Activated CD8-positive, alpha-beta memory T cell treated with anti-CD3 and anti-CD28 coated beads, Interleukin-2, amount 10 ng/mL, durations not matched to agents 7 days and 5 days (primary cell): Measurements from ENCODE around the gene TENM4. TPM values are rescaled to one million over a fixed set of nuclear protein-coding genes. Genes with fewer than 3 reads are reported as not detected.
A peak's percentile ranks its signal among the peaks of the same experiment; 100 is the strongest.

Experiments
- ATAC-seq: fragments of 150-1000 bp; cut with Tn5 transposase; one replicate; pipeline ENCODE4 v1.10.0; 2021; ENCODE audit warnings: moderate library complexity
- CTCF ChIA-PET: fragments of 350-600 bp; sonication (Branson Sonifier 250); formaldehyde crosslinking; loops from one replicate; lab custom pipeline; 2021; ENCODE audit warnings: antibody characterized with exemption; lab: Charles Lee
- DNase-seq: peaks from one replicate; pipeline ENCODE4 v3.0.0-alpha.2; 2020
- H3K27ac Mint-ChIP-seq: one replicate; pipeline ENCODE4 v1.8.0; 2021; ENCODE audit warnings: mild to moderate bottlenecking, mixed read lengths
- H3K27me3 Mint-ChIP-seq: one replicate; pipeline ENCODE4 v1.8.0; 2021; ENCODE audit warnings: mixed read lengths
- H3K36me3 Mint-ChIP-seq: one replicate; pipeline ENCODE4 v1.8.0; 2021; ENCODE audit warnings: mild to moderate bottlenecking, mixed read lengths
- H3K4me1 Mint-ChIP-seq: one replicate; pipeline ENCODE4 v1.8.0; 2021; ENCODE audit warnings: mixed read lengths
- H3K4me3 Mint-ChIP-seq: one replicate; pipeline ENCODE4 v1.8.0; 2021; ENCODE audit warnings: mild to moderate bottlenecking, moderate library complexity, mixed read lengths
- H3K9me3 Mint-ChIP-seq: one replicate; pipeline ENCODE4 v1.8.0; 2022; ENCODE audit warnings: low read depth, mixed read lengths
- total RNA-seq, 2 experiments: library from RNA; stranded (reverse); gene quantifications; one replicate each; pipeline ENCODE4 v1.2.3, GENCODE V29; 2021

The TENM4 gene
- total RNA-seq, 2 experiments from 2014 or later, result not detected

DNA sequence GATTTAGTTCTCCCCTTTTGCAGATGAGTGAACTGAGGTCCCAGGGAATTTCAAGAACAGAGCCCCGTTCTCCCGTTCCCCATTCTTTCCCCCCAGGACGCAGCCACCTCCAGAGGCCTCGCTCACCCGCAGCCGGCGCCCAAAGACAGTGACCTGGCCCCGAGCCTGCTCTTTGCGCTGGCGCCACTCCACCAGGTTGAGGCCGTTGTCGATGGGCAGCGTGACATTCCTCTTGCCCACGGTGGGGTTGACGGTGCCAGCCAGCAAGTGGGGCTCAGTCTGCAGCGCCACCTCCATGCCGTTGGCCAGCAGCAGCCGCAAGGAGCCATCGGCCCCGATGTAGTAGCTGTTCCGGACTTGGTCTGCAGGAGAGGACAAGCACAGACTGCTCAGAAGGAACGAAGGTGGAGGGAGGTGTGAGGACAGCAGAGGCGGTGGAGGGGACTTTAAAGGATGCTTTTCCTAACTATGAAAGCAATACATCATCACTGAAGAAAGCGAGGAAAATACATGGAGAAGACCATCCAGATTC is 764.7 kb downstream of the TENM4 start:
- CTCF ChIA-PET, result interaction anchor here (1.4 kb wide), 1 partner anchor 31 kb away, joined by 3 read pairs; no protein-coding TSS in a partner anchor
- ATAC-seq (no peak), DNase-seq (no peak)
- Mint-ChIP-seq H3K27ac (no peak overlapping the region), H3K27me3 (no peaks in the 10 kb centered on the region), H3K9me3 (no peaks in the 10 kb centered on the region), H3K4me3 (no peak overlapping the region), H3K36me3 (no peaks in the 10 kb centered on the region), H3K4me1 (no peaks in the 10 kb centered on the region)

DNA sequence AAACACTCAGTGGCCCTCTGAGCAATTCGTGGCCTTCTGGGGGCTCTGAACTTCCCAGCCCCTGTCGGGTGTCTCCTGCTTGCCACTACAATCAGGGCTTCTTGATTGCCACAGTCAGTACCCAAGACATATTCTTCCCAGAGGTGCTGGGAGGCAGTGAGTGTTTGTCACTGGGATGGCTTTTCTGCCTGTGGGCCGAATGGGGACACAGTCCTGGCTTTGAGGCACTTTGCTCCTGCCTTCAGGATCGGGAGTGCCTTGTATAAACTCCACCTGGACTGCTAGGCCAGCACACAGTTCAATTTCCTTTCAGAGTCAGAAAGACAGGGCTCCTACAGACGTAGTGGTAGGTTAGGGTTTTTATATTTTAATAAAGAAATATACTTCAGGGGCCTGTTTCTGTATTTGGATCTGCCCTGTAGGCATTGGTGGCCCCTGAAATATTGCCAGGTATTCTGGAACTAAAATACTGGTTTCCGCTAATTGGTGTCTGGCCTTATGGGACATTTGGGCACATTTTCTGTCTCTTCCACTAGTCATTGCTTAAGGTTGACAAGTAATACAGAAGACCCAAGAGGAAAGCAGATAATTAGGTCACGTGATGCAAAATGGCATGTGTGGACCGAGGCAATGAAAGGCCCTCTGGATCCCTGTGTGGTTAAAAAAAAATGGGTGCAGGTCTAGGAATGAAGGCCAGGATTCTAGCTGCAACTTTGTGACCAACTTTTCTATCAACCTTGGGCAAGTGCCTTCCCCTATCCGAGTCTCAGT is 767.8 kb downstream of the TENM4 start:
- H3K4me1 Mint-ChIP-seq, result no peaks in the 10 kb centered on the region
- CTCF ChIA-PET, result no interaction called here
- no peaks in the 10 kb centered on the region for H3K27me3 Mint-ChIP-seq
- H3K36me3 Mint-ChIP-seq, result no peaks in the 10 kb centered on the region
- no peak overlapping the region for H3K27ac Mint-ChIP-seq
- DNase-seq (no peak), ATAC-seq (no peak)
- H3K9me3 Mint-ChIP-seq, result no peaks in the 10 kb centered on the region
- no peak overlapping the region for H3K4me3 Mint-ChIP-seq

DNA sequence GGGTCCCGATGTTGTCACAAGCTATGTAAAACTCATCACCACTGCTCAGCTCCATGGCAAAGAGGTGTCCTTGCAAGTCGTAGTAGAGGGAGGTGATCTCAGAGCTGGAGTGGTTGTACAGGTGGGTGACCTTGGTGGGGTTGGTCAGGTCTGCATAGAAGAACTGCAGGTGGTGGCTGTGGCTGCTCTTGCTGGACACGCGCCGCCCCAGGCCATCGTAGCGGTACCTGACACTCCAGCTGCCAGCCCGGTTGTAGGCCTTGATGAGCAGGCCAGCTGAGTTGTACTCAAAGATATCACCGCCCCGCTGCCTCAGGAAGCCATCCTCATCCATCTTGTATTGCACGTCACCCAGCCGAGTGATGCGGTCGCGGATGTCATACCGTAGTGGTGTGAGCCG is 771.6 kb downstream of the TENM4 start:
- H3K4me1 Mint-ChIP-seq, result no peaks in the 10 kb centered on the region
- CTCF ChIA-PET, result no interaction called here
- peaks cover 2% of the 10 kb centered on the region for H3K27me3 Mint-ChIP-seq
- no peak overlapping the region for H3K4me3 Mint-ChIP-seq
- H3K36me3 Mint-ChIP-seq, result no peaks in the 10 kb centered on the region
- ATAC-seq (no peak), DNase-seq (no peak)
- H3K9me3 Mint-ChIP-seq, result no peaks in the 10 kb centered on the region
- H3K27ac Mint-ChIP-seq, result no peak overlapping the region

DNA sequence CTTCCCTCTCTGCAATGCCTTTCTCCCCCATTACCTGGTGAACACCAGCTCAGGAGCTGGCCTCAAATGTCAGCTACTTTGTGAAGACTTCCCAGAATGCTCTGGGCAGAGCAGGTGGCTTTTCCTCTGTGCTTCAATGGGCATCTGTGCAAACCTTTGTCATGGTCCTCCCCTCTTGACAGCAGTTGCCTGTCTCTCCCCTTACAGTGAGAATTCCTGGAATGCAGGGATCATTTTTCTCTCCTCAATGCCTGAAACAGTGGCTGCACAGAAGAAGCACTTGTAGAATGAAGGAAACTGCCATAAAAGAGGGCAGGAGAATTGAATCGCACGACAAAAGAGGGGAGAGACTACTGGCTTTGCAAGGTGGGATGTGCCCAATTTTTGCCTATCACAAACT is 773.4 kb downstream of the TENM4 start:
- Mint-ChIP-seq H3K9me3 (no peaks in the 10 kb centered on the region), H3K4me1 (no peaks in the 10 kb centered on the region), H3K27ac (no peak overlapping the region), H3K4me3 (no peak overlapping the region), H3K36me3 (no peaks in the 10 kb centered on the region), H3K27me3 (peaks cover 5% of the 10 kb centered on the region)
- ATAC-seq (no peak), DNase-seq (no peak)
- CTCF ChIA-PET, result no interaction called here

DNA sequence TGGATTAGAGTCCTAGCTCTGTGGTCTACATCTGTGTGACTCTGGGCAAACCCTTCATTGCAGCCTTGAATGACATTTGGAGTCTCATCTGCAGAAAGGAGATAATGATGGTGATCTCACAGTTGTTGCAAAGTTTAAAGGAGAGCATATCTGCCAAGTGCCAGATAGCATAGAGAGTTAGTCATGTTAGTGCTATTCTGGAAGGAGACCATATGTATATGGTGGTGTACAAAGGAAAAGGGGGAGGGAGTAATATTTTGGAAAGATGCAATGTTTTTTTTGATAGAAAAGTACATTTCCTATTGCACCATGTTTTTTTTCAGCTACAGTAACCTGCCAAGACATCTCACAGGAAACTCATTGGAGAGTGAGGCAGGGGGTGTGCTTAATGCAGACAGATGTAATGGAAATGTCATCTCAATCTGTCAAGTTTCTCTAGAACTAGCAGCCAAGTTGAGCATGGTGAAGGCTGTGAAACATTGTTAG is 774.1 kb downstream of the TENM4 start:
- Mint-ChIP-seq H3K4me3 (no peak overlapping the region), H3K36me3 (no peaks in the 10 kb centered on the region), H3K27ac (no peak overlapping the region), H3K4me1 (no peaks in the 10 kb centered on the region), H3K27me3 (peaks cover 5% of the 10 kb centered on the region), H3K9me3 (no peaks in the 10 kb centered on the region)
- ATAC-seq (no peak), DNase-seq (no peak)
- CTCF ChIA-PET, result no interaction called here

DNA sequence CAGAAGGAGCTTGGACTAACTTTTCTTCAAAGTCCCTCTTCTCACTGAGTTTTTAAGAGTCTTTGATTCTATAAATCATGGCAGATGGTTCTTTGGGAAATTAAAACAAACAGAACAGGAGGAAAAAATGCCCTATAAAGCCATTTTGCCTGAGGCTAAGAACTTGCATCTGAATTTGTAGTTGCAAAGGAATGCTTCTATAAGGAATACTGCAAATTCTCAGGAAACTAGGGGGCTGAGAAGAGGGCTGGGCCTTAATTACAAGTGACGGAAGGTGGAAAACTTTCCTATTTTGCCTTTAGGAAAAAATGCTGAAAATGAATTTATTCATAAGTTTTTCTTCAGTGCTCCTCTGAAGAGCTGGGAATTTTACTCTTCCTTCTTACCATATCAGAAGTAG is 776.2 kb downstream of the TENM4 start:
- CTCF ChIA-PET, result interaction anchor here (1.1 kb wide), 1 partner anchor 20 kb away, joined by 3 read pairs; no protein-coding TSS in a partner anchor
- no peak overlapping the region for H3K4me3 Mint-ChIP-seq
- no peaks in the 10 kb centered on the region for H3K4me1 Mint-ChIP-seq
- H3K27me3 Mint-ChIP-seq, result peaks cover 5% of the 10 kb centered on the region
- no peak overlapping the region for H3K27ac Mint-ChIP-seq
- ATAC-seq (no peak), DNase-seq (no peak)
- no peaks in the 10 kb centered on the region for H3K9me3 Mint-ChIP-seq
- no peaks in the 10 kb centered on the region for H3K36me3 Mint-ChIP-seq

DNA sequence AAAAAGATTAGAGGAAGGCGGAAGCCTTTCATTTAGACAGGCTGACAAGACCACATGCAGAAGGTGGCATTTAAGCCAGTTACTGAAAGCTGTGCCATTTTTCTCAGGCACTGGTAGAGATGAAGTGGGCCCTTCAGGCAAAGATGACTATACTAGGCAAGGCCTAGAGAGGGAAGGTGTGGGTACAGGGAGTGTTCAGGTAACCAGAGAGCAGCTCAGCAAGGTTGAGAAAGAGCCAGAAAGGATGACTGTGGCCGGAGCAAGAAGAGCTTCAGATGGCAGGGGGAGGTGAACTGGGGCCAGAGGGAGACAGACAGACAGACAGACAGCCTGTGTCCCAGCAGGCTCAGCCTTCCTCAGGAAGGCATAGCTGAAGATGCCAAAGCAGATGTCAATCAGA is 778.0 kb downstream of the TENM4 start:
- CTCF ChIA-PET, result interaction anchor here (1.3 kb wide), 1 partner anchor 17 kb away, joined by 3 read pairs; no protein-coding TSS in a partner anchor
- Mint-ChIP-seq H3K27me3 (peaks cover 5% of the 10 kb centered on the region), H3K27ac (no peak overlapping the region), H3K4me3 (no peak overlapping the region), H3K36me3 (no peaks in the 10 kb centered on the region), H3K4me1 (no peaks in the 10 kb centered on the region), H3K9me3 (no peaks in the 10 kb centered on the region)
- ATAC-seq (no peak), DNase-seq (no peak)

DNA sequence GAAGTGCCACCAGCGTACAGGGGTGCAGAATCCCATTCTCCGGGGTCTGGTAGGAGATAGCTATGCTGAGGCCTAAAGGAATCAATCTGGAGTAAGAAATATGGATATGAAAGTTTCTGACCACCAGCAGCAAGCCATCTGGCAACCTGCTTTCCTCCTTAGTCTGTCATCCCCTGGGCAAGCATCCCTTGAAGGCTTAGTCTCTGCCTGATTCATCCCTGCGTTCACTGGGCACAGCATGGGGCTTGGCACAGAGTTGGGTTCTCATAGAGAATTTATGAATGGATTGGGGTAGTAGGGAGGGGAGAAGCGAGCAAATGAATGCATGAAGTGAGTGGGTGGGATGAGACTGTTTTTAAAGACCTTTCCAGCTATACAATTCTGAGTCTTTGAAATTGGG is 780.4 kb downstream of the TENM4 start:
- no peaks in the 10 kb centered on the region for H3K9me3 Mint-ChIP-seq
- no peaks in the 10 kb centered on the region for H3K4me1 Mint-ChIP-seq
- no peak for ATAC-seq
- no peak overlapping the region for H3K27ac Mint-ChIP-seq
- H3K4me3 Mint-ChIP-seq, result no peak overlapping the region
- H3K36me3 Mint-ChIP-seq, result no peaks in the 10 kb centered on the region
- peak; percentile 1 for DNase-seq
- CTCF ChIA-PET, result interaction anchor here (1.6 kb wide), 1 partner anchor 15 kb away, joined by 9 read pairs; no protein-coding TSS in a partner anchor
- H3K27me3 Mint-ChIP-seq, result peaks cover 3% of the 10 kb centered on the region

DNA sequence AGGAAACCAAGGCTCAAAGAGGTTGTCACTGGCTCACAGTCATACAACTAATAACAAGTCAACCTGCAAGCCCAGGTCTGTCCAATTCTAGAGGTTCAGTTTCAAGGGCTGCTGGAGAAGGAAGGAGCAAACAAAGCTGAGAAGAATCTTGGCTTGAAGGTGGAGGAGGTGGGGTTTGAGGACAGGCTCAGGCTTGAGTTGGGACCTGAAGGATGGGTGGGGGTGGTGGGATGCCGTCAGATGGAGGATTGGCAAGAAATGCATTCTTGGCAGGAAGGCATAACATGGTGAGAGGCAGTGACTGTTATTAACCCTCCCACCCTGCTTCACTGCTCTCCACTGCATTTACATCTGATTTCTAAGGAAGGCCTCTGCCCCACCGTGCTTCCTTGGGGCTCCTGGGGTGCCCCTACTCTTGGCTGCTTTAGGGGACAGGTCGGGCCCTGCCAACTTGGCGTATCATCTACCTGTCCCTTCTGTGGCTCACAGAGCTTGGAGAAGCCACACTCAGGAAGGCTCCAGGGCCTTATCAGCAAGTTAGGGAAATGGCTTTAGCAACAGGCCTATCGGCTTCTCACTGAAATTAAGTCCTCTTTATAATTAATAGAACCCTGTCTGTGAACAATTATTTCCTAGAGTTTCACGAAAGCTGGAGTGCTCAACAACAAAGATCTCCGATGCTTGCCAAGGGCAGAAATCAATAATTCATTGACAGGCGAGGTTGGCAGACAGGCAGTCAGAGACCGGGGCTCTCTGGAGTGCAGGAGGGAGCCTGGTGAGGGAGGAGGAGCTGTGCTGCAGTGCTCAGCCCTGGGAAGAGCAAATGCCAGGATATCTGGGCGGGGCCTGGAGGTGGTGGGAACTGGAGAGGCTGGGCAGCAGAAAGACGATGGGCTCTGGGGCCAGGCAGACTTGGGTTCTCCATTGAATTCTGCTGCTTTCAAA is 781.2 kb downstream of the TENM4 start:
- no peak overlapping the region for H3K27ac Mint-ChIP-seq
- CTCF ChIA-PET, result interaction anchor here (1.2 kb wide), 1 partner anchor 14 kb away, joined by 5 read pairs; no protein-coding TSS in a partner anchor
- no peaks in the 10 kb centered on the region for H3K4me1 Mint-ChIP-seq
- H3K36me3 Mint-ChIP-seq, result no peaks in the 10 kb centered on the region
- ATAC-seq (no peak), DNase-seq (peak; percentile 15)
- H3K4me3 Mint-ChIP-seq, result no peak overlapping the region
- no peaks in the 10 kb centered on the region for H3K9me3 Mint-ChIP-seq
- peaks cover 3% of the 10 kb centered on the region for H3K27me3 Mint-ChIP-seq

DNA sequence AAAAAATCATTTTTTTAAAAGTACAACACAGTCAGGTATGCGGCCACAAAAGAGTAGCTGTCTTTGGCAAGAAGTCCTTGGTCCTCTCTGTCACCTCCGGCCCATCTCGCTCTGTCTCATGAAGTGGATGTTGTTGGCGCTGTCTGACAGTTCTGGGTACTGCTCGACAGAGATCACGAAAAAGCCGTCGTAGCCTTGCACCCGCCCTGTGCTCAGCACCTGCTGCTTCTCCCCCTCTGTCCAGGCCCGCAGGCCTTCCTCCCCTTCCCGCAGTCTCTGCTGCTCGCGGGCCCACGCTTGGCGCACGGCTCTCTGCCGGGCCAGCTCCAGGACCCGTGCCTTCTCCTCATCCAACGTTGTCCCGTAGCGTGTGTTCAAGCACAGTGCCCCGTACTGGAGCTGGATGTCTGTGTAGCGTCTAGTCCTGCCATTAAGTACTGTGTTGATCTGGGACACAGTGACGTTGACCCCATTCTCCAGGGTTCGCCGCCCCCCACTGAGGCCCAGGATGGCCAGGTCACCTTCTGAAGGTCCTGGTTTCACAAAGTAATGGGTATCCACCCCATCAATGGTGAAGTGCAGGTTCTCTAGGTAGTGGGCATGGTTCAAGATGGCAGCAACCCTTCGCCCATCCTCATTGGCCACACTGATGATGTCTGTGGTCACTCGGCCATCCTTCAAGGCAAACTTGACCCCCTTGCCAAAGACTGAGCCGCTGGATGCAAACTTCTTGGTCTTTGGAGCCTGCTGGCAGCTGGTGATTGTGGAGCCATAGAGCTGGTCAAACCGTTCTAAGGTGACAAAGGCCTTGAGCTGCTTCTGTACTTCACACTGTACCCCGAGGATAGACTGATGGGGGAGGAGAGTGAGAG is 782.6 kb downstream of the TENM4 start:
- H3K4me3 Mint-ChIP-seq, result no peak overlapping the region
- no peaks in the 10 kb centered on the region for H3K36me3 Mint-ChIP-seq
- no peak overlapping the region for H3K27ac Mint-ChIP-seq
- H3K27me3 Mint-ChIP-seq, result no peaks in the 10 kb centered on the region
- H3K4me1 Mint-ChIP-seq, result no peaks in the 10 kb centered on the region
- H3K9me3 Mint-ChIP-seq, result no peaks in the 10 kb centered on the region
- ATAC-seq, result no peak
- CTCF ChIA-PET, result interaction anchor here (1.2 kb wide), 1 partner anchor 13 kb away, joined by 5 read pairs; no protein-coding TSS in a partner anchor
- DNase-seq, result peak; percentile 37

DNA sequence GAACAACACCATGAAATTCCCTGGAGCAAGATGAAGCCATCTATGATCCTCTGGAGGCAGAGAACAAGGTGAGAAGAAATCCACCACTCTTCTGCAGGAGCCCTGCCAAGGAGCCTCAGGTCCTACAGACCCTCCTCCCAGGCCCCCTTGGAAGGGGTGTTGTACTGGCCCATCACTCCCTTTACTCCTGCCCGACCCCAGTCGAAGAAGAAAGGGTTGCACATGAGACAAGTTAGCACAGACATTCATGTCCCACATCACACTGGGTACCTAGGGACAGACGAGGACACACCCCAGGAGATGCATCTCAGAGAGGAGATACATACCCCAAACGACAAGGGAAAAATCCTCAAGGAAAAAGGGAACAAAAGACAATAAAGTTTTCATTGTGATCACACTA is 783.4 kb downstream of the TENM4 start:
- H3K9me3 Mint-ChIP-seq, result no peaks in the 10 kb centered on the region
- CTCF ChIA-PET, result no interaction called here
- no peaks in the 10 kb centered on the region for H3K4me1 Mint-ChIP-seq
- H3K4me3 Mint-ChIP-seq, result no peak overlapping the region
- DNase-seq (peak; percentile 29), ATAC-seq (no peak)
- no peaks in the 10 kb centered on the region for H3K27me3 Mint-ChIP-seq
- H3K36me3 Mint-ChIP-seq, result no peaks in the 10 kb centered on the region
- H3K27ac Mint-ChIP-seq, result no peak overlapping the region

DNA sequence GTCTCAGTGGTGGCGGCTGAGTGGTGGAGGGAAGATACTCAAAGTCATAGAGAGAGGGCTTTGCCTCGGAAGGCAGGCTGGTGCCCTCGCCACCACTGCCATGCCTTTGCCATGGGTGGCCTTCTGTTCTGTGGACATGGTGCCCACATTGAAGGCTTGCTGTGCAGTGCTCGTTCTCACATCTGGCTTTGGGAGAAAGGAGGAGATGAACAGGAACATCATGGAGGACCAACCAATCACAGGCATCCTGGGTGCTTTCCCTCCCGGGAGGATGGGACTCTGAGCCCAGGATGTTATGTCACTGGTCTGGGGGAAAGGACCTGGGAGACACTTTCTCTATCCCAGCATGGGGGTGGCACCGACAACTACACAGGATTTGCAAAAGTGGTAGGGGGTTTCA is 783.8 kb downstream of the TENM4 start:
- Mint-ChIP-seq H3K27me3 (no peaks in the 10 kb centered on the region), H3K36me3 (no peaks in the 10 kb centered on the region), H3K4me3 (no peak overlapping the region), H3K27ac (no peak overlapping the region), H3K4me1 (no peaks in the 10 kb centered on the region), H3K9me3 (no peaks in the 10 kb centered on the region)
- CTCF ChIA-PET, result no interaction called here
- no peak for ATAC-seq
- peak; percentile 26 for DNase-seq
